GM23338 (cell line): ENCODE results near the gene VMP1. TPM values are rescaled to one million over a fixed set of nuclear protein-coding genes. Genes with fewer than 3 reads are reported as not detected.

Source experiments
- ATAC-seq: fragments of 200-7000 bp; cut with Tn5 transposase; 3 replicates; pipeline ENCODE4 v1.9.1; 2020
- DNase-seq: peaks from one replicate; pipeline ENCODE4 v3.0.0-alpha.2; 2015; ENCODE audit warnings: low spot score
- H2AFZ ChIP-seq: fragments of 200-600 bp; sonication (generic); 2 replicates; pipeline ENCODE4 v1.8.0; 2016; ENCODE audit warnings: antibody characterized with exemption, mild to moderate bottlenecking, moderate library complexity
- H3F3A ChIP-seq: fragments of 200-600 bp; sonication (generic); replicated peaks from 2 replicates; pipeline ENCODE4 v1.8.0; 2017; ENCODE audit warnings: antibody characterized with exemption, mixed run types, low read depth
- H3K27ac ChIP-seq: fragments of 200-600 bp; sonication (generic); 2 replicates; pipeline ENCODE4 v1.6.1; 2016; ENCODE audit warnings: low read depth
- H3K27me3 ChIP-seq: fragments of 200-600 bp; sonication (generic); 2 replicates; pipeline ENCODE4 v1.8.0; 2016; ENCODE audit warnings: mild to moderate bottlenecking, mixed run types, moderate library complexity; ENCODE audit not compliant: insufficient read depth
- H3K36me3 ChIP-seq: fragments of 200-600 bp; sonication (generic); 2 replicates; pipeline ENCODE4 v1.8.0; 2016; ENCODE audit warnings: mild to moderate bottlenecking; ENCODE audit not compliant: insufficient read depth
- H3K4me1 ChIP-seq: fragments of 200-600 bp; sonication (generic); 2 replicates; pipeline ENCODE4 v1.8.0; 2016; ENCODE audit warnings: mild to moderate bottlenecking, moderate library complexity; ENCODE audit not compliant: insufficient read depth
- H3K4me2 ChIP-seq: fragments of 200-600 bp; sonication (generic); 2 replicates; pipeline ENCODE4 v1.7.1; 2017; ENCODE audit warnings: mixed run types
- H3K4me3 ChIP-seq: fragments of 200-600 bp; sonication (generic); 2 replicates; pipeline ENCODE4 v1.6.1; 2016; ENCODE audit warnings: mixed run types
- H3K79me2 ChIP-seq: fragments of 200-600 bp; sonication (generic); replicated peaks from 2 replicates; pipeline ENCODE4 v1.8.0; 2017; ENCODE audit warnings: mild to moderate bottlenecking; ENCODE audit not compliant: insufficient read depth
- H3K9me2 ChIP-seq: fragments of 200-600 bp; sonication (generic); 2 replicates; pipeline ENCODE4 v1.8.0; 2017; ENCODE audit not compliant: insufficient read depth
- H4K20me1 ChIP-seq: fragments of 200-600 bp; sonication (generic); replicated peaks from 2 replicates; pipeline ENCODE4 v1.8.0; 2017; ENCODE audit warnings: mild to moderate bottlenecking; ENCODE audit not compliant: insufficient read depth
- H3K27ac Mint-ChIP-seq: 2 replicates; pipeline ENCODE4 v1.8.0; 2020; ENCODE audit warnings: inconsistent platforms, mild to moderate bottlenecking, moderate library complexity, mixed read lengths
- H3K27me3 Mint-ChIP-seq: 3 replicates; pipeline ENCODE4 v1.8.0; 2022; ENCODE audit warnings: low read depth, mild to moderate bottlenecking, moderate library complexity, mixed read lengths, inconsistent platforms; ENCODE audit not compliant: insufficient read depth, poor library complexity
- H3K36me3 Mint-ChIP-seq: 3 replicates; pipeline ENCODE4 v1.8.0; 2021; ENCODE audit warnings: low read depth, mild to moderate bottlenecking, inconsistent platforms, moderate library complexity, mixed read lengths
- H3K4me1 Mint-ChIP-seq: 3 replicates; pipeline ENCODE4 v1.8.0; 2020; ENCODE audit warnings: mild to moderate bottlenecking, inconsistent platforms, mixed read lengths
- H3K4me3 Mint-ChIP-seq: 3 replicates; pipeline ENCODE4 v1.8.0; 2021; ENCODE audit warnings: moderate library complexity, mild to moderate bottlenecking, inconsistent platforms, mixed read lengths
- H3K9me3 Mint-ChIP-seq: 3 replicates; pipeline ENCODE4 v1.8.0; 2020; ENCODE audit warnings: moderate library complexity, mild to moderate bottlenecking, inconsistent platforms, mixed read lengths
- CREB1 ChIP-seq: fragments of 250-450 bp; sonication (Bioruptor Pico); IDR thresholded peaks from 2 replicates; pipeline ENCODE4 v1.5.0; 2020; ENCODE audit warnings: low read depth, mild to moderate bottlenecking, moderate library complexity
- CTCF ChIP-seq, 2 experiments: fragments of 200-600 bp in 1 of 2; sonication (generic) in 1 of 2; conservative IDR thresholded peaks; 2 replicates each; pipeline versions ENCODE4 v1.5.1 to v1.6.1; 2016 to 2017; ENCODE audit warnings: antibody characterized with exemption in 2 of 2, low read depth in 2 of 2, mild to moderate bottlenecking in 2 of 2, moderate library complexity in 1 of 2
- ETS1 ChIP-seq: IDR thresholded peaks from 2 replicates; pipeline ENCODE4 v1.6.1; 2016; ENCODE audit warnings: antibody characterized with exemption
- EZH2phosphoT487 ChIP-seq: fragments of 200-600 bp; sonication (generic); IDR thresholded peaks from one replicate; pipeline ENCODE4 v1.8.1; 2018; ENCODE audit warnings: antibody characterized with exemption; ENCODE audit not compliant: unreplicated experiment
- JUNB ChIP-seq: IDR thresholded peaks from one replicate; pipeline ENCODE4 v1.6.1; 2016; ENCODE audit warnings: antibody characterized with exemption; ENCODE audit not compliant: unreplicated experiment
- NANOG ChIP-seq: IDR thresholded peaks from 2 replicates; pipeline ENCODE4 v1.6.1; 2016; ENCODE audit warnings: antibody characterized with exemption, borderline replicate concordance
- POLR2AphosphoS5 ChIP-seq: IDR thresholded peaks from 2 replicates; pipeline ENCODE4 v1.6.1; 2016; ENCODE audit warnings: antibody characterized with exemption, low read depth
- REST ChIP-seq: IDR thresholded peaks from one replicate; pipeline ENCODE4 v1.6.1; 2018; ENCODE audit warnings: antibody characterized with exemption; ENCODE audit not compliant: unreplicated experiment
- STAT1 ChIP-seq: IDR thresholded peaks from one replicate; pipeline ENCODE4 v1.6.1; 2016; ENCODE audit warnings: antibody characterized with exemption; ENCODE audit not compliant: unreplicated experiment
- ZNF114 ChIP-seq: fragments of 250-450 bp; sonication (Bioruptor Pico); IDR thresholded peaks from 2 replicates; pipeline ENCODE4 v1.5.0; 2020; ENCODE audit warnings: mild to moderate bottlenecking, moderate library complexity
- ZNF331 ChIP-seq: fragments of 250-450 bp; sonication (Bioruptor Pico); IDR thresholded peaks from 2 replicates; pipeline ENCODE4 v1.5.0; 2020; ENCODE audit warnings: low read depth, mild to moderate bottlenecking, moderate library complexity
- polyA plus RNA-seq: library from polyadenylated mRNA; unstranded; fragments of >200 nt; fragmentation: Nextera tagmentation; extraction: Ambion mirVana; gene quantifications from 2 replicates; pipeline ENCODE4 v1.2.1, GENCODE V29; 2016
- total RNA-seq: library from RNA; depleted of rRNA; stranded (reverse); fragments of >200 nt; shearing (Covaris generic); gene quantifications from 2 replicates; pipeline ENCODE4 v1.2.3, GENCODE V29; 2014

VMP1 gene
- total and polyA plus RNA-seq, 2 experiments from 2014 or later: 70.1 to 112 TPM

- peaks cover 3% of the 10 kb centered on the region; the same call in 2 of the 3 replicates for H3K9me3 Mint-ChIP-seq
- Histone ChIP-seq H3K79me2 (no peaks in the 10 kb centered on the region), H4K20me1 (no peaks in the 10 kb centered on the region), H2AFZ (no peak overlapping the region), H3K9me2 (no peaks in the 10 kb centered on the region), H3K27me3 (no peaks in the 10 kb centered on the region), H3K4me1 (peaks cover 6% of the 10 kb centered on the region; the same call in 1 of the 2 replicates), H3K36me3 (no peaks in the 10 kb centered on the region), H3K27ac (no peak overlapping the region), H3K4me2 (no peak overlapping the region), H3K4me3 (no peak overlapping the region), H3F3A (no peaks in the 10 kb centered on the region)
- H3K4me1 Mint-ChIP-seq: peaks cover 9% of the 10 kb centered on the region
- H3K27me3 Mint-ChIP-seq: no peaks in the 10 kb centered on the region
- DNase-seq (no peak), ATAC-seq (no peak)
- H3K4me3 Mint-ChIP-seq: no peak overlapping the region
- H3K36me3 Mint-ChIP-seq: peaks cover 22% of the 10 kb centered on the region
- no peak overlapping the region for H3K27ac Mint-ChIP-seq
- TF ChIP-seq CTCF (conservative IDR thresholded peaks at IDR 0.05; ENCODE audit: low read depth in 2 of 2): no peak
- no peak for TF ChIP-seq ETS1
- no peak for TF ChIP-seq STAT1
- TF ChIP-seq JUNB: no peak
- TF ChIP-seq REST: no peak
- no peak for TF ChIP-seq EZH2phosphoT487
- TF ChIP-seq CREB1 (CRISPR knock-in tag): no peak
- TF ChIP-seq POLR2AphosphoS5: no peak
- TF ChIP-seq ZNF114 (CRISPR knock-in tag): no peak
- TF ChIP-seq ZNF331: no peak
Observed at GRCh38 chr17:59764292-59764741, 56.9 kb downstream of the VMP1 start.

- H3K27me3 Mint-ChIP-seq: no peaks in the 10 kb centered on the region
- Histone ChIP-seq H3K79me2 (no peaks in the 10 kb centered on the region), H3K4me1 (peaks cover 6% of the 10 kb centered on the region; the same call in 1 of the 2 replicates), H3K9me2 (no peaks in the 10 kb centered on the region), H3K27ac (no peak overlapping the region), H3K4me2 (no peak overlapping the region), H3K4me3 (no peak overlapping the region), H3K36me3 (no peaks in the 10 kb centered on the region), H3F3A (no peaks in the 10 kb centered on the region), H3K27me3 (no peaks in the 10 kb centered on the region), H2AFZ (no peak overlapping the region), H4K20me1 (no peaks in the 10 kb centered on the region)
- DNase-seq (no peak), ATAC-seq (no peak)
- no peaks in the 10 kb centered on the region for H3K9me3 Mint-ChIP-seq
- H3K36me3 Mint-ChIP-seq: peaks cover 16% of the 10 kb centered on the region; the same call in 2 of the 3 replicates
- H3K4me3 Mint-ChIP-seq: no peak overlapping the region
- peaks cover 12% of the 10 kb centered on the region for H3K4me1 Mint-ChIP-seq
- no peak overlapping the region for H3K27ac Mint-ChIP-seq
- TF ChIP-seq REST (no peak), NANOG (no peak), ETS1 (no peak), ZNF331 (no peak), CTCF (conservative IDR thresholded peaks at IDR 0.05; ENCODE audit: low read depth in 2 of 2) (no peak)
Observed at GRCh38 chr17:59765038-59765437, 57.6 kb downstream of the VMP1 start.
